HPDE6-E6E7 (cell line): Measurements from ENCODE around the gene RPS6KA2.
A peak's percentile ranks its signal among the peaks of the same experiment; 100 is the strongest.

Source experiments
- DNase-seq: peaks from one replicate; pipeline ENCODE4 v3.0.0; 2011; ENCODE audit warnings: missing footprints; ENCODE audit errors: extremely low spot score

RPS6KA2 gene

GRCh38 chr6:166627033-166627874, at the start of gene RPS6KA2:
Gene RPS6KA2 (minus strand): TSS chr6:166627251. CDS start chr6:166627019, 232 bp downstream.
- DNase-seq: peak; percentile 91

- DNase-seq: no peak
Measured at GRCh38 chr6:166676270-166676860, 49.3 kb upstream of the RPS6KA2 start.

GRCh38 chr6:166675736-166676135, 48.7 kb upstream of the RPS6KA2 start:
- DNase-seq: no peak

- no peak for DNase-seq
Measured at GRCh38 chr6:166673309-166673708, 46.3 kb upstream of the RPS6KA2 start.

- no peak for DNase-seq
Measured at GRCh38 chr6:166672624-166673206, 45.7 kb upstream of the RPS6KA2 start.

- no peak for DNase-seq
Measured at GRCh38 chr6:166672146-166672545, 45.1 kb upstream of the RPS6KA2 start.

GRCh38 chr6:166671434-166672081, 44.5 kb upstream of the RPS6KA2 start:
- DNase-seq: no peak

GRCh38 chr6:166670894-166671293, 43.8 kb upstream of the RPS6KA2 start:
- no peak for DNase-seq

GRCh38 chr6:166670013-166670412, 43.0 kb upstream of the RPS6KA2 start:
- no peak for DNase-seq

GRCh38 chr6:166667796-166668610, 41.0 kb upstream of the RPS6KA2 start:
- DNase-seq: no peak

- DNase-seq: no peak
Measured at GRCh38 chr6:166664135-166664534, 37.1 kb upstream of the RPS6KA2 start.

GRCh38 chr6:166663568-166663967, 36.5 kb upstream of the RPS6KA2 start:
- DNase-seq: no peak

GRCh38 chr6:166662690-166663089, 35.6 kb upstream of the RPS6KA2 start:
- DNase-seq: no peak

- DNase-seq: no peak
Measured at GRCh38 chr6:166661327-166662085, 34.5 kb upstream of the RPS6KA2 start.

GRCh38 chr6:166660157-166660688, 33.2 kb upstream of the RPS6KA2 start:
- DNase-seq: no peak

- DNase-seq: no peak
Measured at GRCh38 chr6:166659581-166659980, 32.5 kb upstream of the RPS6KA2 start.

- no peak for DNase-seq
Measured at GRCh38 chr6:166658792-166659150, 31.7 kb upstream of the RPS6KA2 start.

- DNase-seq: no peak
Measured at GRCh38 chr6:166658115-166658791, 31.2 kb upstream of the RPS6KA2 start.

- DNase-seq: no peak
Measured at GRCh38 chr6:166657531-166657930, 30.5 kb upstream of the RPS6KA2 start.
